PC-9 (cell line): ENCODE measurements around the gene ABCB10. TPM values are rescaled to one million over a fixed set of nuclear protein-coding genes. Genes with fewer than 3 reads are reported as not detected.

Experiments used
- BruUV-seq: library from RNA; stranded (reverse); fragments of 400-500 nt; replicated peaks from 2 replicates; lab custom pipeline; 2021; lab: Mats Ljungman, UMichigan
- CTCF ChIA-PET: fragments of 300-600 bp; sonication (Branson Sonifier 250); formaldehyde crosslinking; loops from one replicate; lab custom pipeline; 2022; ENCODE audit warnings: antibody characterized with exemption; lab: Charles Lee
- POLR2A ChIA-PET: fragments of 300-600 bp; sonication (Branson Sonifier 250); formaldehyde crosslinking; loops from one replicate; lab custom pipeline; 2022; ENCODE audit warnings: antibody characterized with exemption; ENCODE audit not compliant: unreplicated experiment; lab: Charles Lee
- DNase-seq, 2 experiments: peaks; one replicate each; pipeline versions ENCODE4 v3.0.0 to v3.0.0-alpha.2; 2015 to 2022; ENCODE audit warnings: mixed read lengths in 1 of 2
- H2AFZ ChIP-seq: fragments of 200-600 bp; sonication (generic); 2 replicates; pipeline ENCODE4 v1.8.1; 2017; ENCODE audit warnings: antibody characterized with exemption
- H3F3A ChIP-seq: fragments of 200-600 bp; sonication (generic); 2 replicates; pipeline ENCODE4 v1.8.1; 2017; ENCODE audit warnings: antibody characterized with exemption, mild to moderate bottlenecking, low read depth; ENCODE audit not compliant: insufficient read depth
- H3K27ac ChIP-seq: fragments of 200-600 bp; sonication (generic); 2 replicates; pipeline ENCODE4 v1.6.1; 2016; ENCODE audit warnings: mixed run types
- H3K27me3 ChIP-seq: fragments of 200-600 bp; sonication (generic); 2 replicates; pipeline ENCODE4 v1.6.1; 2016; ENCODE audit warnings: low read depth, mixed run types; ENCODE audit not compliant: insufficient read depth
- H3K36me3 ChIP-seq: fragments of 200-600 bp; sonication (generic); 2 replicates; pipeline ENCODE4 v1.6.1; 2016; ENCODE audit warnings: low read depth, mixed run types
- H3K4me1 ChIP-seq: fragments of 200-600 bp; sonication (generic); replicated peaks from 2 replicates; pipeline ENCODE4 v1.6.1; 2016; ENCODE audit warnings: mixed run types; ENCODE audit not compliant: insufficient read depth
- H3K4me2 ChIP-seq: fragments of 200-600 bp; sonication (generic); 2 replicates; pipeline ENCODE4 v1.6.1; 2017; ENCODE audit warnings: mixed run types
- H3K4me3 ChIP-seq: fragments of 200-600 bp; sonication (generic); 2 replicates; pipeline ENCODE4 v1.6.1; 2016; ENCODE audit warnings: mixed run types
- H3K79me2 ChIP-seq: fragments of 200-600 bp; sonication (generic); 2 replicates; pipeline ENCODE4 v1.6.1; 2017; ENCODE audit warnings: low read depth, mixed run types
- H3K9me2 ChIP-seq: fragments of 200-600 bp; sonication (generic); 2 replicates; pipeline ENCODE4 v1.8.1; 2017; ENCODE audit warnings: mild to moderate bottlenecking; ENCODE audit not compliant: insufficient read depth
- H3K9me3 ChIP-seq: fragments of 200-600 bp; sonication (generic); 2 replicates; pipeline ENCODE4 v1.8.1; 2016; ENCODE audit warnings: low read depth; ENCODE audit not compliant: insufficient read depth
- H4K20me1 ChIP-seq: fragments of 200-600 bp; sonication (generic); 2 replicates; pipeline ENCODE4 v1.8.1; 2017; ENCODE audit not compliant: insufficient read depth
- CTCF ChIP-seq: fragments of 200-600 bp; sonication (generic); conservative IDR thresholded peaks from 2 replicates; pipeline ENCODE4 v1.6.1; 2017; ENCODE audit warnings: mixed run types, antibody characterized with exemption, mild to moderate bottlenecking, moderate library complexity
- EZH2 ChIP-seq: fragments of 200-600 bp; sonication (generic); IDR thresholded peaks from 2 replicates; pipeline ENCODE4 v1.8.0; 2017; ENCODE audit warnings: antibody characterized with exemption, low read depth
- intact Hi-C: fragments of 100-400 bp; cut with micrococcal nuclease; formaldehyde crosslinking; loops from one replicate; pipeline ENCODE4 v1.10.0; 2022; ENCODE audit not compliant: unreplicated experiment
- total RNA-seq: library from RNA; stranded (reverse); gene quantifications from 2 replicates; pipeline ENCODE4 v1.2.3, GENCODE V29; 2021

Gene ABCB10
- total RNA-seq, 1 experiment from 2014 or later: 12.1 TPM

- TF ChIP-seq CTCF: no peak
- TF ChIP-seq EZH2: no peak
- DNase-seq: no peak
- H3K79me2 ChIP-seq: no peaks in the 10 kb centered on the region
- H3K9me3 ChIP-seq: no peaks in the 10 kb centered on the region
- no peak overlapping the region for H2AFZ ChIP-seq
- ChIA-PET CTCF (no interaction called here), POLR2A (interaction anchor here (0.5 to 0.6 kb wide), 2 partner anchors 15 to 24 kb away, joined by 3 to 7 read pairs; no protein-coding TSS in a partner anchor)
- no peaks in the 10 kb centered on the region for H3K4me1 ChIP-seq
- intact Hi-C loops: no loop called here
- H3K4me2 ChIP-seq: no peak overlapping the region
- H3K9me2 ChIP-seq: no peaks in the 10 kb centered on the region
- H3F3A ChIP-seq: no peaks in the 10 kb centered on the region
- no peaks in the 10 kb centered on the region for H3K36me3 ChIP-seq
- no peaks in the 10 kb centered on the region; the same call in 1 of the 2 replicates for H4K20me1 ChIP-seq
- H3K27me3 ChIP-seq: no peaks in the 10 kb centered on the region
- no peak overlapping the region for H3K4me3 ChIP-seq
- no peak overlapping the region for H3K27ac ChIP-seq
- no TSS peak for BruUV-seq
Observed at GRCh38 chr1:229535230-229535629, 23.3 kb downstream of the ABCB10 start.

GRCh38 chr1:229531326-229531725 lies 27.2 kb downstream of the ABCB10 start:
- Histone ChIP-seq H3K79me2 (no peaks in the 10 kb centered on the region), H3K4me3 (no peak overlapping the region), H2AFZ (no peak overlapping the region), H3K4me1 (no peaks in the 10 kb centered on the region), H3F3A (no peaks in the 10 kb centered on the region), H3K9me2 (no peaks in the 10 kb centered on the region), H3K9me3 (no peaks in the 10 kb centered on the region), H3K4me2 (no peak overlapping the region), H3K27ac (no peak overlapping the region), H3K27me3 (no peaks in the 10 kb centered on the region), H3K36me3 (no peaks in the 10 kb centered on the region), H4K20me1 (no peaks in the 10 kb centered on the region; the same call in 1 of the 2 replicates)
- no TSS peak for BruUV-seq
- no peak for TF ChIP-seq EZH2
- no peak for TF ChIP-seq CTCF
- no peak for DNase-seq
- intact Hi-C loops: no loop called here
- CTCF ChIA-PET: no interaction called here
- POLR2A ChIA-PET: no interaction called here

GRCh38 chr1:229529639-229530038 lies 28.9 kb downstream of the ABCB10 start:
- intact Hi-C loops: no loop called here
- H2AFZ ChIP-seq: no peak overlapping the region
- no peaks in the 10 kb centered on the region for H3K36me3 ChIP-seq
- no peak overlapping the region for H3K4me3 ChIP-seq
- POLR2A ChIA-PET: no interaction called here
- no peaks in the 10 kb centered on the region for H3K27me3 ChIP-seq
- no peaks in the 10 kb centered on the region for H3K9me2 ChIP-seq
- no peaks in the 10 kb centered on the region for H3F3A ChIP-seq
- no peak overlapping the region for H3K27ac ChIP-seq
- no TSS peak for BruUV-seq
- H3K9me3 ChIP-seq: no peaks in the 10 kb centered on the region
- TF ChIP-seq EZH2 (no peak), CTCF (no peak)
- no peaks in the 10 kb centered on the region for H3K4me1 ChIP-seq
- H4K20me1 ChIP-seq: no peaks in the 10 kb centered on the region
- DNase-seq: no peak
- CTCF ChIA-PET: no interaction called here
- H3K4me2 ChIP-seq: no peak overlapping the region
- H3K79me2 ChIP-seq: no peaks in the 10 kb centered on the region
